HEK293T (cell line): ENCODE results near the gene ISG20L2.

Experiments
- BHLHE40 ChIP-seq: fragments of 450-650 bp; IDR thresholded peaks from 2 replicates; pipeline ENCODE4 v1.6.1; 2016; ENCODE audit warnings: mild to moderate bottlenecking, moderate library complexity, borderline replicate concordance
- ELF4 ChIP-seq: fragments of 450-650 bp; IDR thresholded peaks from 2 replicates; pipeline ENCODE4 v1.6.1; 2017; ENCODE audit warnings: antibody characterized with exemption
- HDGF ChIP-seq: fragments of 450-650 bp; IDR thresholded peaks from 2 replicates; pipeline ENCODE4 v1.6.1; 2017; ENCODE audit warnings: antibody characterized with exemption, borderline replicate concordance
- NFRKB ChIP-seq: fragments of 450-650 bp; IDR thresholded peaks from 2 replicates; pipeline ENCODE4 v1.6.1; 2016; ENCODE audit warnings: mild to moderate bottlenecking, moderate library complexity
- SP1 ChIP-seq: fragments of 450-650 bp; IDR thresholded peaks from 2 replicates; pipeline ENCODE4 v1.6.1; 2017
- SUZ12 ChIP-seq: fragments of 450-650 bp; IDR thresholded peaks from 2 replicates; pipeline ENCODE4 v1.6.1; 2016; ENCODE audit warnings: mild to moderate bottlenecking
- TARDBP ChIP-seq: fragments of 450-650 bp; IDR thresholded peaks from 2 replicates; pipeline ENCODE4 v1.6.1; 2016

- TF ChIP-seq NFRKB (no peak), BHLHE40 (no peak), HDGF (no peak), SUZ12 (no peak), SP1 (no peak), ELF4 (no peak), TARDBP (no peak)
Measured at GRCh38 chr1:156691191-156691590, 37.4 kb downstream of the ISG20L2 start.
